Neural progenitor cell (in vitro differentiated cells): Measurements from ENCODE around the gene NPTN.

Source experiments
- EZH2 ChIP-seq: fragments of 200-600 bp; sonication (generic); IDR thresholded peaks from 2 replicates; pipeline ENCODE4 v1.6.1; 2017; ENCODE audit warnings: antibody characterized with exemption, mild to moderate bottlenecking, moderate library complexity
- EZH2phosphoT487 ChIP-seq: fragments of 200-600 bp; sonication (generic); IDR thresholded peaks from 2 replicates; pipeline ENCODE4 v1.6.1; 2017; ENCODE audit warnings: antibody characterized with exemption
- TF ChIP-seq, protein P1 (sequence below): fragments of 200-600 bp; sonication (generic); IDR thresholded peaks from 2 replicates; pipeline ENCODE4 v1.5.1; 2017; ENCODE audit warnings: antibody characterized with exemption, mild to moderate bottlenecking

DNA sequence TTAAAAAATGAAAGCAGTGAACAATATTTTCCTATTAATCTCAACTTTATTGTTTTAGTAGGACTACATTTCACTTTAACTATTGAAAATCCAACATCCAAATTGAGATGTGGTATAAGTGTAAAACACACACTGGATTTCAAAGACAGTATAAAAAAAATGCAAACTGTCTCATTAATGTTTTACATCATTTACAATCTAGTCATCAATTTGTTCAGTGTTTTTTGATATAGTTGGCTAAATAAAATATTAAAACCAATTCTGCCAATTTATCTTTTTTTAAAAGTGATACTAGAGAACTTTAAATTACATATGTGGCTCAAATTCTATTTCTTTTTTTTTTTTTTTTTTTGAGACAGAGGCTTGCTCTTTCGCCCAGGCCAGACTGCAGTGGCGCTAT, 95.1 kb downstream of the NPTN start:
- TF ChIP-seq EZH2 (no peak), EZH2phosphoT487 (no peak)
- TF ChIP-seq, protein P1, sequence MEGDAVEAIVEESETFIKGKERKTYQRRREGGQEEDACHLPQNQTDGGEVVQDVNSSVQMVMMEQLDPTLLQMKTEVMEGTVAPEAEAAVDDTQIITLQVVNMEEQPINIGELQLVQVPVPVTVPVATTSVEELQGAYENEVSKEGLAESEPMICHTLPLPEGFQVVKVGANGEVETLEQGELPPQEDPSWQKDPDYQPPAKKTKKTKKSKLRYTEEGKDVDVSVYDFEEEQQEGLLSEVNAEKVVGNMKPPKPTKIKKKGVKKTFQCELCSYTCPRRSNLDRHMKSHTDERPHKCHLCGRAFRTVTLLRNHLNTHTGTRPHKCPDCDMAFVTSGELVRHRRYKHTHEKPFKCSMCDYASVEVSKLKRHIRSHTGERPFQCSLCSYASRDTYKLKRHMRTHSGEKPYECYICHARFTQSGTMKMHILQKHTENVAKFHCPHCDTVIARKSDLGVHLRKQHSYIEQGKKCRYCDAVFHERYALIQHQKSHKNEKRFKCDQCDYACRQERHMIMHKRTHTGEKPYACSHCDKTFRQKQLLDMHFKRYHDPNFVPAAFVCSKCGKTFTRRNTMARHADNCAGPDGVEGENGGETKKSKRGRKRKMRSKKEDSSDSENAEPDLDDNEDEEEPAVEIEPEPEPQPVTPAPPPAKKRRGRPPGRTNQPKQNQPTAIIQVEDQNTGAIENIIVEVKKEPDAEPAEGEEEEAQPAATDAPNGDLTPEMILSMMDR = no peak
